Raji (cell line): Measurements from ENCODE around the gene MAST4.

Experiments
- POLR2A ChIP-seq: IDR thresholded peaks from 2 replicates; pipeline ENCODE4 v1.6.1; 2011; ENCODE audit warnings: low read depth, low read length, control low read depth; ENCODE audit not compliant: insufficient read depth

Gene MAST4

GRCh38 chr5:67021521-67021920, 425.3 kb downstream of the MAST4 start:
- TF ChIP-seq POLR2A, result no peak

DNA sequence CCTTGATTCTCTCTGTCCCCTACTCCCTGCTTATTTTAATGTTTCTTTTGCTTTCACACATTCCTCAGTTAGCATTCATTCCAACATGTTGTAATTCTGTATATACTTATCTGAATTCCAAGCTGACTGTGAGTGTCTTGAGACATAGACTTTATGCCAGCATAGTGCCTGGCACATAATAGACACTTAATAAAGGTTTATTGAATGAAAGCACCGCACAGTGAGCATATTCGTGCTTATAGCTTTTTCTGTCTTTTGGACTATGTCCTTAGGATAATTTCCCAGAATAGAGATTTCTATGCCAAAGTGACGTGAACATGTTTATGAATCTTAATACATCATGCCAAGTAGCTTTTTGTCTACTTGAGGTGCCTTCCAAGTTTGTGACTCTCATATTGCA, 425.8 kb downstream of the MAST4 start:
- no peak for TF ChIP-seq POLR2A

DNA sequence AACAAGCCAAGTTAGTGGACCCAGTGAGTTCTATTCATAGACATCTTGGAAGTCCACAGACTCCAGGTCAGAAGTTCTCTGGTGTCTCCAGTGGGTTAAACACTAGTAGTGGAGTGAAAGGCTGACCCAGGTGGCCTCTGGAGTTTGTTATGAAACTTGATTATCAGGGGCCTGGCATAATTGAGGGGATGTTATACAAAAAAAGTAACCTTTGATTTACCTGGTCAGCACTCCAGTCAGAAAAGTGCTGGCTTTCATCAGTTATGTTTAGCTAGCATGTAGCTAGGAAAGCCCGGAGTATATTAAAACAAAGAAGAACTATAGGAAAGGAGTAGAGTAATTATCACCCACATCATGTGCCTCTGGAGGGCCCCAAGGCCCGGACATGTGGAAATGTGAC, 429.3 kb downstream of the MAST4 start:
- no peak for TF ChIP-seq POLR2A

DNA sequence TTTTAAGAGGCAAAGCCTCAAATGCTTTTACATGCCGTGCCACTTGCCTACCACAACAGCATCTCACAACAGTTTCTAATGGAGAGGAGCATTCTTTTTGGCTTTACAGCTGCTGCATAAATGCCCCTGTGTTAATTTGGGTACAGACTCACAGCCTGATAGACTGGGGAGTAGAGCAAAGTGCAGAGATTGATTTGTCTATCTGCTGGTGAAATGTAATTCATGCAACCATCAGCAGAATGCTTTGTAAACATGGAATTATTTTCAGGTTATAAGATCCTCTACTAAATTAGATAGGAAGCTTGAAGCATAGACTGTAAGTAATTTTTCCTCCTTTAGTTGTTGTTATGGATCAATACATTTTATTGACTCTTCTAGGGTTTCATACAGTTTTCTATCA, 430.1 kb downstream of the MAST4 start:
- TF ChIP-seq POLR2A, result no peak

DNA sequence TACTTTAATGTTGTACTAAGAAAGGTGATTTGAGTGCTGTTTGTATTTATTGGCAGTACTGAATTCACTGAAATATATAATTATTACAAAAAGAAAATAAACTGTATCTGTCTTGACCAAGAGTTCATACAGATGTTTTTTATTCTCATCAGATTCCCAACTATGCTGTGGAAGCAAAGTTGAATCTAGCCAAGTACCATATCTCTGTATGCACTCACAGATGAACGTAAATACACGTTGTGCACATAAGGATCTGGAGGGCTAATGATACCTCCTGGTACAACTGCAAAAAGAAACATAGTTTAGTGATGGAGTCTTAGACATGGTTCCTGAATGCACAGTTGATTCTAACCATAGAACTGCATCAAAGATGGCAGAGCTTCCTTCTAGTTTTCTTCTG, 431.0 kb downstream of the MAST4 start:
- TF ChIP-seq POLR2A, result no peak

- no peak for TF ChIP-seq POLR2A
These were observed 432.2 kb downstream of the MAST4 start for GRCh38 chr5:67028371-67028770.

DNA sequence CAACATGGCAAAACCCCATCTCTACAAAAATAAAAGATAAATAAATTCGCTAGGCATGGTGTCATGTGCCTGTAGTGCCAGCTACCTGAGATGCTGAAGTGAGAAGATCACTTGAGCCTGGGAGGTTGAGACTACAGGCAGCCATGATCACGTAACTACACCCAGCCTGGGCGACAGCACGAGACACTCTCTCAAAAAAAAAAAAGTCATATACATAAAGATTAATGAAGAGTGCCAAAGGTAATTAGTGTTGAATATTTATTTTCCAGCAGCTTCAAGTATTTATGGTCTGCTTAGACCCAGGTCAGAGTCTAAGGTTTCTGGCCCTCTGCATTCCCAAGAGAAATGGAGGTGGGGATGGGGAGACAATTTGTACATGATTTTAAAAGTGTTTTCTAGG, 432.7 kb downstream of the MAST4 start:
- no peak for TF ChIP-seq POLR2A

GRCh38 chr5:67029481-67029880, 433.3 kb downstream of the MAST4 start:
- no peak for TF ChIP-seq POLR2A

DNA sequence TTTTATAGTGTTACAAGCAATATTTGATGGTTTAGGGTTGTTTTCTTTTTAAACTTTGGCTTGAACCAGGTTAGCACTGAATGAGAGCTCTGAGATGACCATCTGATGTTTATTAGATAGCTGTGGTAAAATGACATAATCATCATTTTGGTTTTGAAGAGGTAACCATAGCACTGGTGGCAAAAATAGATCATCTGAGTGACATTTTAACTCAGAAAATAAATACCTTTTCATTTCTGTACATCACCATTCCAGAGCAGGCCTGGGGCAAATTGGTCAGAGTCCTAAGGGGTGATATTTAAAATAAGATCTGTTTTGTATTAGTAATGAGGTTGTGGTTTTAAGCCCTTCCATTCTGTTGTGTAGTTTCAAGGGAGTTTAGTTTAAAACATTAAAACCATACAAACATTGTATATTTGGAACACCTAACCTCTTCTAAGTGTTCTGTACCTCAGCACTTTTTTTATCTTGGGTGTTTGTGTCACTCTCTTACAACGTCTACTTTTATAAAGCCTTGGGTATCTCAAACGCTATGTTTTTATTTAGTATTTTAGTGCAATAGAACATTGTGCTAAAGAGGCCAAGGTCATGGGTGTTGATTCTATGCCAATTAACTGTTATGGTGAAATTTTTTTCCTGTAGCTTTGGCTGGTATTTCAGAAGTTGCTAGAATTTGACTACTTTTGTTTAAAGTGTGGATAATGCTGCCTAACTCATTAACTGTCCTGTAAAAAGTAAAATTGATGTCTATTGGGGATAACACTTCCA, 434.3 kb downstream of the MAST4 start:
- no peak for TF ChIP-seq POLR2A

DNA sequence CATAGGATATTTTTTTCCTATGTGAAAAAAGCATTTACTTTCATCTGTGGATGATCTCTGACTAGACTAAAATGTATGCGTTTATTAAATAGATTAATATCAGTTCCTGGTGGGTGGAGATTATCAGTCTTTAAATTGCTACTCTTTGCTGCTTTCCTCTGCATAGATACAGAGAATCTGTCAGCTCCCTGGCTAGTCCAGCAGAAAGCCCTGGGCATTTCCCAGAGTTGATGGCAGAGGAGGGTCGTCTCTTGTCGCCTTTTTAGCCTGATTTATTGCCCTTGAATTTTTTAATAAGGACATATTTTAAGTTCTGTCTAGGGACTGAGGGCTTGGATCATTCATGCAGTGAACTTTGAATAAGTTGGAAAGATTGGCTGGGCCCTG, 434.9 kb downstream of the MAST4 start:
- TF ChIP-seq POLR2A, result no peak

- TF ChIP-seq POLR2A, result no peak
These were observed 435.5 kb downstream of the MAST4 start for GRCh38 chr5:67031692-67032091.

DNA sequence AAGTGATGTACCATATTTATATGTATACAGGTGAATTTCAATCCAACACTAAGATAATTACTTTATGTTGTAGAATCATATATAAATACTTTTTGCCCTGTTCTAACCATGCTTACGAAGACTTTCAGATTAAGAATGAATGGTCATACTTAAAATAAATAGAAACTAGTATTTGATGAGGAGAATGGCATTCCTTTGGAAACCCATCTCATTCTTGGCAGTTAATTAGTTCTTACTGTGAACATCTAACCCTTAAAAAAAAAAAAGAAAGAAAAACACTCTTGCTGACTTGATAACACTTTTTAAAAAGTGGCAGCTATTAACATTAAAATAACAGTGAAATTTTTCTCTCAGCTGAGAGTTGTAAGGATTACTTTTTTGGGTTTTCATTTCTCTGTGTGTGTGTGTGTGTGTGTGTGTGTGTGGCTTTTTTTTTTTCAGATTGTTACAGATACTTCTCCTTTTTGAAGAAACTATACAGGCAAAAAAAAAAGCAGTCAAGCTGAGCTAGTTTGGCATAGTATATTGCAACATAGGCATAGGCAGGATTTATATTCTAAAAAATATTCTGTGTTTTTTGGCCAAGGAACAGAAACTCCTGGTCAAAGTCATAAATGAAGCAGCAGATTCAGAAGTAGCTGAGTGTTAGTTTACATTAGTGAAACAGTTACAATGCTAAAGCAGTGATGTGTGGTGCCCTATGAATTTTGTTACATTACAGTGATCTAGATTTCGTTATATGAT, 436.9 kb downstream of the MAST4 start:
- no peak for TF ChIP-seq POLR2A

- TF ChIP-seq POLR2A, result no peak
These were observed 437.9 kb downstream of the MAST4 start for GRCh38 chr5:67033880-67034651.

DNA sequence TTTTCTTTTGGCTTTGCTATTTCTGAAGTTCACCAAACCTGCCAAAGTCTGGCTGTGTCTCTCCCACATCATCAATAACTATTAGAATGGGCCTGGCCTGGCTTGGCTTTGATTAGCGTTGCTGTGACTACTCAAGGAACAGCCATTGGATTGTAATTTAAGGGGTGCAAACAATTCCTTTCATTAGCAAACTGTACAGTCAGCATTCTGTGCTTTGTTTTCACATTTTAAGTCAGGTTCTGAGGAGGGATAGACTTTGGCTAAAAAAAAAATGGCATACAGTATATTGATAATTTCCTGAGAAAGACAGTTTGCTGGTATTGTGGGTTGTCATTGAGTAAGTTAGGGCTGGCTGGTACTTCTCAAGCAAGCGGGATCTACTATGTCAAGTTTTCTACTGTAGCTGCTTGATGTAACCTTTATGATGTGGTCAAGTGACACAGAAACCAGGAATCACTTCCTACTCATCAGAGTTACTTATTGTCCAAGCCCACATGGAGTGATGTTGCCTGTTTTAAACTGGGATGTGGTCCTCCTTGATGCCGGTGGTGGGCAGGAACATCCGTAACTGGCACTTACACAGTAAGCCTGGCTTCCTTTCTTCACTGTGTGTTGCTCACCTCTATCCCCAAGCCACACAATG, 439.0 kb downstream of the MAST4 start:
- no peak for TF ChIP-seq POLR2A

- TF ChIP-seq POLR2A, result no peak
These were observed 441.0 kb downstream of the MAST4 start for GRCh38 chr5:67037171-67037570.
